Astrocyte (in vitro differentiated cells and primary cell): ENCODE results near the gene FABP3. TPM values are rescaled to one million over a fixed set of nuclear protein-coding genes. Genes with fewer than 3 reads are reported as not detected.
A peak's percentile ranks its signal among the peaks of the same experiment; 100 is the strongest.

ENCODE experiments used
- DNase-seq: peaks from one replicate; pipeline ENCODE4 v3.0.0-alpha.2; 2010; ENCODE audit warnings: low read depth
- FAIRE-seq: peaks from 2 replicates; lab custom pipeline; 2011; peaks lifted over from hg19 to GRCh38; lab: Jason Lieb, UNC
- H2AFZ ChIP-seq: 2 replicates; pipeline ENCODE4 v1.6.0; 2012; ENCODE audit warnings: low read depth, low read length, inconsistent platforms
- H3K27ac ChIP-seq: 2 replicates; pipeline ENCODE4 v1.5.1; 2011; ENCODE audit warnings: low read depth, low read length, inconsistent platforms
- H3K27me3 ChIP-seq: 2 replicates; pipeline ENCODE4 v1.6.0; 2011; ENCODE audit warnings: low read length, inconsistent platforms; ENCODE audit not compliant: insufficient read depth
- H3K36me3 ChIP-seq: 2 replicates; pipeline ENCODE4 v1.5.1; 2011; ENCODE audit warnings: low read length, inconsistent platforms; ENCODE audit not compliant: insufficient read depth
- H3K4me1 ChIP-seq: 2 replicates; pipeline ENCODE4 v1.5.1; 2011; ENCODE audit warnings: low read length, inconsistent platforms; ENCODE audit not compliant: insufficient read depth
- H3K4me2 ChIP-seq: 2 replicates; pipeline ENCODE4 v1.6.0; 2012; ENCODE audit warnings: low read length, inconsistent platforms
- H3K4me3 ChIP-seq: 2 replicates; pipeline ENCODE4 v1.5.1; 2011; ENCODE audit warnings: low read depth, mild to moderate bottlenecking, low read length, inconsistent platforms; ENCODE audit not compliant: insufficient read depth
- H3K79me2 ChIP-seq: 2 replicates; pipeline ENCODE4 v1.6.0; 2012; ENCODE audit warnings: mild to moderate bottlenecking, low read length, inconsistent platforms; ENCODE audit not compliant: insufficient read depth
- H3K9ac ChIP-seq: 2 replicates; pipeline ENCODE4 v1.6.0; 2012; ENCODE audit warnings: mild to moderate bottlenecking, low read length, inconsistent platforms
- H3K9me3 ChIP-seq: 2 replicates; pipeline ENCODE4 v1.5.1; 2012; ENCODE audit warnings: low read depth, mild to moderate bottlenecking, low read length, inconsistent platforms; ENCODE audit not compliant: insufficient read depth
- H4K20me1 ChIP-seq: 2 replicates; pipeline ENCODE4 v1.6.0; 2012; ENCODE audit warnings: low read length, inconsistent platforms; ENCODE audit not compliant: insufficient read depth
- H3K27ac Mint-ChIP-seq: one replicate; pipeline ENCODE4 v1.8.0; 2021; ENCODE audit warnings: mild to moderate bottlenecking, mixed read lengths; ENCODE audit not compliant: unreplicated experiment
- H3K27me3 Mint-ChIP-seq: one replicate; pipeline ENCODE4 v1.8.0; 2021; ENCODE audit warnings: low read depth, mixed read lengths; ENCODE audit not compliant: unreplicated experiment
- H3K36me3 Mint-ChIP-seq: one replicate; pipeline ENCODE4 v1.8.0; 2021; ENCODE audit warnings: low read depth, mixed read lengths; ENCODE audit not compliant: unreplicated experiment
- H3K4me1 Mint-ChIP-seq: one replicate; pipeline ENCODE4 v1.8.0; 2021; ENCODE audit warnings: low read depth, mixed read lengths; ENCODE audit not compliant: unreplicated experiment
- H3K4me3 Mint-ChIP-seq: one replicate; pipeline ENCODE4 v1.8.0; 2021; ENCODE audit warnings: mild to moderate bottlenecking, moderate library complexity, mixed read lengths; ENCODE audit not compliant: unreplicated experiment
- H3K9me3 Mint-ChIP-seq: one replicate; pipeline ENCODE4 v1.8.0; 2021; ENCODE audit warnings: mild to moderate bottlenecking, mixed read lengths; ENCODE audit not compliant: unreplicated experiment
- EZH2 ChIP-seq: IDR thresholded peaks from 2 replicates; pipeline ENCODE4 v1.6.1; 2012; ENCODE audit warnings: mild to moderate bottlenecking, low read length, inconsistent platforms; ENCODE audit not compliant: insufficient read depth
- total RNA-seq: library from RNA; stranded (reverse); gene quantifications from 2 replicates; pipeline ENCODE4 v1.2.1, GENCODE V29; 2021
- TF ChIP-seq, protein P1 (sequence below): IDR thresholded peaks from 2 replicates; pipeline ENCODE4 v1.5.1; 2011; ENCODE audit warnings: low read depth, mild to moderate bottlenecking, inconsistent platforms, low read length, moderate library complexity; ENCODE audit not compliant: insufficient read depth

FABP3 gene
- total RNA-seq, 1 donor from 2014 or later: 20.4 TPM

DNA sequence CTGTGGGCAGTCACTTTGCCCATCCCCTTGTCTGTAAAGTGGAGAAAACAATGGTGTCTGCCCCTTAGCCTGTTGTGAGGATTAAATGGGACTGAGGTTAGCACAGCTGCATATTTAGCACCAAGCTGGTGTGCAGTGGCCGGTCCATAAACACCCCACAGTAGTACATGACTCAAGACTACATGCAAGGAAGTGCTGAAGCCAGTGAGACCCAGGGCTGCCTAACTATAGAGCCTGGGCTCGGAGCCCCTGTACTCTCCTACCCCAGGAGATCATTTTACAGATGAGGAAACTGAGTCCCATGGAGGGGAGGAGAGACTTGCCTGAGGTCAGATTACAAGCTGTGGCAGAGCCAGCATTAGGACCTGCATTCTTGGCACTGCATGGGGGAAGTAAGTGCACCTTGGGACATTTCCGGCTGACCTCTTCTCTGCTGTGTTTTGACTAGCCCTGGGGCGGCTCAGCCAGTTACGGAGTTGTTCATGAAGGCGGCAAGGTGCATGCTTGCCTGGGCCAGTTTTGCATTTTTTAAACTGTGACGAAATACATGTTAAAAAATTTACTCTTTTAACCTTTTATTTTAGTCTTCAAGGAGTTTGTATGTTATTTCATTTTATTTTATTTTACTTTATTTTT is 43.3 kb upstream of the FABP3 start:
- peaks cover 10% of the 10 kb centered on the region for H4K20me1 ChIP-seq
- H3K4me3 ChIP-seq: no peak overlapping the region
- peaks cover 6% of the 10 kb centered on the region for H3K79me2 ChIP-seq
- Mint-ChIP-seq H3K9me3 (no peaks in the 10 kb centered on the region), H3K27ac (no peak overlapping the region), H3K4me1 (peaks cover 17% of the 10 kb centered on the region), H3K27me3 (peaks cover 12% of the 10 kb centered on the region), H3K36me3 (peaks cover 5% of the 10 kb centered on the region), H3K4me3 (peak overlapping the region; percentile 54)
- FAIRE-seq (no peak), DNase-seq (no peak)
- no peak for TF ChIP-seq EZH2
- TF ChIP-seq, protein P1, sequence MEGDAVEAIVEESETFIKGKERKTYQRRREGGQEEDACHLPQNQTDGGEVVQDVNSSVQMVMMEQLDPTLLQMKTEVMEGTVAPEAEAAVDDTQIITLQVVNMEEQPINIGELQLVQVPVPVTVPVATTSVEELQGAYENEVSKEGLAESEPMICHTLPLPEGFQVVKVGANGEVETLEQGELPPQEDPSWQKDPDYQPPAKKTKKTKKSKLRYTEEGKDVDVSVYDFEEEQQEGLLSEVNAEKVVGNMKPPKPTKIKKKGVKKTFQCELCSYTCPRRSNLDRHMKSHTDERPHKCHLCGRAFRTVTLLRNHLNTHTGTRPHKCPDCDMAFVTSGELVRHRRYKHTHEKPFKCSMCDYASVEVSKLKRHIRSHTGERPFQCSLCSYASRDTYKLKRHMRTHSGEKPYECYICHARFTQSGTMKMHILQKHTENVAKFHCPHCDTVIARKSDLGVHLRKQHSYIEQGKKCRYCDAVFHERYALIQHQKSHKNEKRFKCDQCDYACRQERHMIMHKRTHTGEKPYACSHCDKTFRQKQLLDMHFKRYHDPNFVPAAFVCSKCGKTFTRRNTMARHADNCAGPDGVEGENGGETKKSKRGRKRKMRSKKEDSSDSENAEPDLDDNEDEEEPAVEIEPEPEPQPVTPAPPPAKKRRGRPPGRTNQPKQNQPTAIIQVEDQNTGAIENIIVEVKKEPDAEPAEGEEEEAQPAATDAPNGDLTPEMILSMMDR: no peak
- no peak overlapping the region for H3K9ac ChIP-seq
- H3K27me3 ChIP-seq: peaks cover 14% of the 10 kb centered on the region
- H2AFZ ChIP-seq: no peak overlapping the region
- no peak overlapping the region for H3K27ac ChIP-seq
- H3K36me3 ChIP-seq: no peaks in the 10 kb centered on the region
- H3K4me2 ChIP-seq: no peak overlapping the region
- H3K9me3 ChIP-seq: no peaks in the 10 kb centered on the region
- H3K4me1 ChIP-seq: peaks cover 4% of the 10 kb centered on the region

DNA sequence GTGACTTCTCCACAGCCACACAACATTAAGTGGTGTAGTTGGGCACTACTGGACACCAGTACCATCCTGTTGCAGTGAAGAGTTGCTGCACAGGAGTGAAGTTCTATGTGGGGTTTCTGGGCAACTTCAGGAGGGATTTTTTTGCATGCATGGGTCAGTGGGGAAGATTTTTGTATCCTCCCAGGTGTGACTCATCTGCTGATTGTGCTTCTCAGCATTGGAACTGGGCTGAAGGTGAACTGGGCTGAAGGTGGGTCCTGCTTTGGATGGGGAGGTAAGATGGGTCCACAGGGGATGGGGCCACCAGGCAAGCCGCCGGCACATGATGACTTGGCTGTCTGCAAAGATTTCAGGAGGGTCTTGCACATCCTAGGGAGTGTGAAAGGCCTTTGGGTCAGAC is 42.8 kb upstream of the FABP3 start:
- Mint-ChIP-seq H3K4me1 (peaks cover 17% of the 10 kb centered on the region), H3K27ac (no peak overlapping the region), H3K27me3 (peaks cover 17% of the 10 kb centered on the region), H3K36me3 (peaks cover 5% of the 10 kb centered on the region), H3K4me3 (peak overlapping the region; percentile 54), H3K9me3 (no peaks in the 10 kb centered on the region)
- Histone ChIP-seq H3K4me3 (no peak overlapping the region), H3K27me3 (peaks cover 14% of the 10 kb centered on the region), H4K20me1 (peaks cover 10% of the 10 kb centered on the region), H3K36me3 (no peaks in the 10 kb centered on the region), H3K9me3 (no peaks in the 10 kb centered on the region), H3K79me2 (peaks cover 6% of the 10 kb centered on the region), H3K4me2 (no peak overlapping the region), H3K4me1 (peaks cover 8% of the 10 kb centered on the region), H2AFZ (no peak overlapping the region), H3K27ac (no peak overlapping the region), H3K9ac (no peak overlapping the region)
- FAIRE-seq: no peak
- DNase-seq: no peak
- no peak for TF ChIP-seq EZH2
- TF ChIP-seq, protein P1: no peak

DNA sequence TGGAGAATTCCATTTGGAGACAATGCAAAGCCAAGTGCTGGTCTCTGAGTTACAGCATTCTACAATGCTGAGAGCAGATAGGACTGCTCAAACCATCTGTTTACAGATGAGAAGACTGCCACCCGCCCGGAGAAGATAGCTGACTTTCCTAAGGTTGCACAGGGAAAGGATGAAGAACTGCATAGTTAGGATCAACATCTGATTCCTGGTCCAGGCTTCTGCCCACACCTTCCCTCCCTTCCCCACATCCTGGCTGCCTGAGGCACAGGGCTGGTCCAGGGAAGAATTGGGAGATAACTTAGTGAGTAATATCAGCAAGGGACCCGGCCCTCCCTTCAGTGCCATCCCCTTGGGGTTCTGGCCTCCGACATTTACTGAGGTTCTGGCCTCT is 42.1 kb upstream of the FABP3 start:
- Histone ChIP-seq H3K4me2 (peak overlapping the region; percentile 96), H3K9me3 (no peaks in the 10 kb centered on the region), H2AFZ (no peak overlapping the region), H3K27ac (no peak overlapping the region), H3K4me3 (no peak overlapping the region), H3K4me1 (peaks cover 14% of the 10 kb centered on the region), H3K79me2 (peaks cover 6% of the 10 kb centered on the region), H3K27me3 (peaks cover 14% of the 10 kb centered on the region), H4K20me1 (peaks cover 10% of the 10 kb centered on the region), H3K9ac (no peak overlapping the region), H3K36me3 (no peaks in the 10 kb centered on the region)
- Mint-ChIP-seq H3K36me3 (peaks cover 5% of the 10 kb centered on the region), H3K27me3 (peaks cover 24% of the 10 kb centered on the region), H3K4me1 (peaks cover 17% of the 10 kb centered on the region), H3K9me3 (no peaks in the 10 kb centered on the region), H3K4me3 (peak overlapping the region; percentile 100), H3K27ac (no peak overlapping the region)
- no peak for DNase-seq
- no peak for FAIRE-seq
- TF ChIP-seq, protein P1: no peak
- no peak for TF ChIP-seq EZH2
